Activated B cell treated with CpG ODN at 0.5 μM for 24 hours (primary cell): Measurements from ENCODE around the gene PHOSPHO2. TPM values are rescaled to one million over a fixed set of nuclear protein-coding genes. Genes with fewer than 3 reads are reported as not detected.
"Not testable (repeated sequence)": the region's sequence is repeated elsewhere in the genome, so short reads cannot be mapped to it uniquely, and the experiment has no call there.

Experiments
- ATAC-seq: fragments of 200-7000 bp; cut with Tn5 transposase; one replicate; pipeline ENCODE4 v1.10.0; 2021; ENCODE audit warnings: low read depth, mild to moderate bottlenecking, moderate library complexity
- CTCF ChIA-PET: fragments of 350-600 bp; sonication (Branson Sonifier 250); formaldehyde crosslinking; loops from one replicate; lab custom pipeline; 2021; ENCODE audit warnings: antibody characterized with exemption; lab: Charles Lee
- POLR2A ChIA-PET: fragments of 350-600 bp; sonication (Branson Sonifier 250); formaldehyde crosslinking; loops from one replicate; lab custom pipeline; 2021; ENCODE audit warnings: antibody characterized with exemption; lab: Charles Lee
- DNase-seq: peaks from one replicate; pipeline ENCODE4 v3.0.0; 2022
- H3K27ac Mint-ChIP-seq: one replicate; pipeline ENCODE4 v1.8.0; 2020; ENCODE audit warnings: mixed read lengths
- H3K27me3 Mint-ChIP-seq: one replicate; pipeline ENCODE4 v1.8.0; 2021; ENCODE audit warnings: mixed read lengths
- H3K36me3 Mint-ChIP-seq: one replicate; pipeline ENCODE4 v1.8.0; 2021; ENCODE audit warnings: low read depth, mixed read lengths
- H3K4me1 Mint-ChIP-seq: one replicate; pipeline ENCODE4 v1.8.0; 2021; ENCODE audit warnings: mixed read lengths
- H3K4me3 Mint-ChIP-seq: one replicate; pipeline ENCODE4 v1.8.0; 2020; ENCODE audit warnings: mild to moderate bottlenecking, mixed read lengths
- H3K9me3 Mint-ChIP-seq: one replicate; pipeline ENCODE4 v1.8.0; 2020; ENCODE audit warnings: mixed read lengths
- intact Hi-C: fragments of 100-400 bp; cut with micrococcal nuclease; formaldehyde crosslinking; loops from one replicate; pipeline ENCODE4 v1.15.1; 2024
- total RNA-seq: library from RNA; stranded (reverse); gene quantifications from 2 replicates; pipeline ENCODE4 v1.2.3, GENCODE V29; 2022
- TF ChIP-seq, protein P1 (sequence below): fragments of 200-600 bp; IDR thresholded peaks from one replicate; pipeline ENCODE4 v1.8.0; 2022; ENCODE audit warnings: antibody characterized with exemption, mild to moderate bottlenecking

PHOSPHO2 gene
- total RNA-seq, 1 donor from 2014 or later, result 6.3 TPM

DNA sequence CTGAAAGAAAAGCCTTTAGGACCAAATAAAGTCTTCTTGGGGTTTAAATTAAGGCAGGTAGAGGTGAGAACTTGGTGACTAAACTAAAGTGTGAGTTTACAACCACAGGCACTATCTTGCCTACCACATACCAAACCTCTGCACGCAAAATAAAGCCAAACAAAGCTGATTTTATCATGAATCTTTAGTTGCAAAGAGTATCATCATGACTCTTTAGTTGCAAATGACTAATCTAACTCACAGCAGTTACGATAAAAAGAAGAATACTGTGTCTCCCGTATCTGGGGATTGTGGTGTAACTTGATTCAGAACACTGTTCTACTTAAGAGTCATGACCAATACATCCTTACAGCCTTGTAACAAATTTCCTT is 11.2 kb upstream of the PHOSPHO2 start:
- ChIA-PET POLR2A (no interaction called here), CTCF (no interaction called here)
- TF ChIP-seq, protein P1, sequence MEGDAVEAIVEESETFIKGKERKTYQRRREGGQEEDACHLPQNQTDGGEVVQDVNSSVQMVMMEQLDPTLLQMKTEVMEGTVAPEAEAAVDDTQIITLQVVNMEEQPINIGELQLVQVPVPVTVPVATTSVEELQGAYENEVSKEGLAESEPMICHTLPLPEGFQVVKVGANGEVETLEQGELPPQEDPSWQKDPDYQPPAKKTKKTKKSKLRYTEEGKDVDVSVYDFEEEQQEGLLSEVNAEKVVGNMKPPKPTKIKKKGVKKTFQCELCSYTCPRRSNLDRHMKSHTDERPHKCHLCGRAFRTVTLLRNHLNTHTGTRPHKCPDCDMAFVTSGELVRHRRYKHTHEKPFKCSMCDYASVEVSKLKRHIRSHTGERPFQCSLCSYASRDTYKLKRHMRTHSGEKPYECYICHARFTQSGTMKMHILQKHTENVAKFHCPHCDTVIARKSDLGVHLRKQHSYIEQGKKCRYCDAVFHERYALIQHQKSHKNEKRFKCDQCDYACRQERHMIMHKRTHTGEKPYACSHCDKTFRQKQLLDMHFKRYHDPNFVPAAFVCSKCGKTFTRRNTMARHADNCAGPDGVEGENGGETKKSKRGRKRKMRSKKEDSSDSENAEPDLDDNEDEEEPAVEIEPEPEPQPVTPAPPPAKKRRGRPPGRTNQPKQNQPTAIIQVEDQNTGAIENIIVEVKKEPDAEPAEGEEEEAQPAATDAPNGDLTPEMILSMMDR, result no peak
- intact Hi-C loops, result no loop called here
- Mint-ChIP-seq H3K36me3 (no peaks in the 10 kb centered on the region), H3K4me1 (no peaks in the 10 kb centered on the region), H3K9me3 (no peaks in the 10 kb centered on the region), H3K4me3 (no peak overlapping the region), H3K27ac (no peak overlapping the region), H3K27me3 (peaks cover 2% of the 10 kb centered on the region)
- ATAC-seq (no peak), DNase-seq (no peak)

DNA sequence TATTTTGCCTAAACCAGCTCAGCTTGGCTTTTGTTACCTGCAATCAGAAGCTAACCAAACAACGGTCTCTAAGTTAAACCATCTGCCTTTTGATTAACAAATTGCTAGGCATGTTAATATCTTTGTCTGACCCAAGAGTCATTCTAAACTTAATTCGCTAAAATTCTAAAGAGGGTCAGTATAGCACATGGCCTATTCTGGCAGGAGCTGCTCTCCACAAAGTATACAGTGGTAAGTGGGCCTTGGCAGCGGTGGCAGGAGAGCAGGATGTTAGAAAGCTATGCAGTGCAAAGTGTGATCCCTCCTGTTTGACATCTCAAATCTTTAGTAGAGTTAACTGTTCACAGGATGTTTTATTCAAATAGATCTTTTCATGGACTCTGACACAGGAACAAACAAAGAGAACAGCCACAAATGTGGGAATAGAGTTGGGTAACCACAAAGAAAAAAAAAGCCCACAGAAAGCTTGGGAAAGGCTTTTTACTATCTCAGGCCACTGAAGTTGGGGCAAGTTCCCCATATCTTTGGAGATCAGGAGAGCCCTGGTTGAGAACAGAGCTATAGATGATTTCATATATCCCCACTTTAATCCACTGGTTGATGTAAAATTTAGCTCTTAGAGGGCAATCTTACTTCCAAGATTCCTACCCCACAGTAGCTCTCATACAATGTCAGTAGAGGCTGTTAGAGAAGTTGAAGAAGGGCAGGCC is 10.7 kb upstream of the PHOSPHO2 start:
- intact Hi-C loops, result no loop called here
- ChIA-PET POLR2A (no interaction called here), CTCF (no interaction called here)
- Mint-ChIP-seq H3K27ac (no peak overlapping the region), H3K4me1 (no peaks in the 10 kb centered on the region), H3K4me3 (no peak overlapping the region), H3K27me3 (peaks cover 2% of the 10 kb centered on the region), H3K36me3 (no peaks in the 10 kb centered on the region), H3K9me3 (peaks cover 3% of the 10 kb centered on the region)
- DNase-seq, result no peak
- no peak for ATAC-seq
- TF ChIP-seq, protein P1, result no peak

DNA sequence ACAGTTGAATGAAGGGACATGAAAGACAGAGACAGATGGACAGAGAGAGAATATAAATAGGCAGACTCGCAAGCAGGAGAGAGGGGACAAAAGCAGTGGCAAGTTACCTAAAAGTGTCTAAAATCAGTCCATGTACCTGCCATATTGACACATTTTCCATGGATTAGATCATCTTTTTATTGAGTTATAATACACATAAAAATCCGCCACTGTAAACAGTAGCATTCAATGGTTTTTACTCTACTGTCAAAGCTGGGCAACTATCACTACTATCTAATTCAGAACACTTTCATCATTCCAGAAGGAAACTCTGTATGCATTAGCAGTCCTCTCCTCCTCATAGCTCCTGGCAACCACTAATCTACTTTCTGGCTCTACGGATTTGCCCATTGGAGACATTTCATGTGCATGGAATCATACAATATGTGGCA is 10.1 kb upstream of the PHOSPHO2 start:
- DNase-seq (no peak), ATAC-seq (no peak)
- Mint-ChIP-seq H3K27ac (no peak overlapping the region), H3K27me3 (peaks cover 5% of the 10 kb centered on the region), H3K4me1 (no peaks in the 10 kb centered on the region), H3K36me3 (no peaks in the 10 kb centered on the region), H3K9me3 (peaks cover 6% of the 10 kb centered on the region), H3K4me3 (no peak overlapping the region)
- ChIA-PET CTCF (no interaction called here), POLR2A (no interaction called here)
- intact Hi-C loops, result no loop called here
- TF ChIP-seq, protein P1, result no peak

DNA sequence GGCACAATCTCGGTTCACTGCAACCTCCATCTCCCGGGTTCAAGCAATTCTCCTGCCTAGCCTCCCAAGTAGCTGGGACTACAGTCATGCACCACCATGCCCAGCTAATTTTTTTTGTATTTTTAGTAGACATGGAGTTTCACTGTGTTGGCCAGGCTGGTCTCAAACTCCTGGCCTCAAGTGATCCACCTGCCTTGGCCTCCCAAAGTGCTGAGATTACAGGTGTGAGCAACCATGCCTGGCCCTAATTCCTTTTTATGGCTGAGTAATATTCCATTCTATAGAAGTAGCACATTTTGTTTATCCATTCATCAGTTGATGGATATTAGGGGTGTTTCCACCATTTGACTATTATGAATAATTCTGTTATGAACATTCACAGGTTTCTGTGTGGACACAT is 9.6 kb upstream of the PHOSPHO2 start:
- intact Hi-C loops, DNase-seq, CTCF ChIA-PET: not testable (repeated sequence)

DNA sequence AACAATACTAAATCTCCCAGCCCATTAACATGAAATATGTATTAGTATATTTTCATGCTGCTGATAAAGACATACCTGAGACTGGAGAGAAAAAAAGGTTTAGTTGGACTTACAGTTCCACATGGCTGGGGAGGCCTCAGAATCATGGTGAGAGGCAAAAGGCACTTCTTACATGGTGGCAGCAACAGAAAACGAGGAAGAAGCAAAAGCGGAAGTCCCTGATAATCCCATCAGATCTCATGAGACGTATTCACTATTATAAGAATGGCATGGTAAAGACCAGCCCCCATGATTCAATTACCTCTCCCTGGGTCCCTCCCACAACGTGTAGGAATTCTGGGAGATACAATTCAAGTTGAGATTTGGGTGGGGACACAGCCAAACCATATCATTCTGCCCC is 7.4 kb upstream of the PHOSPHO2 start:
- ATAC-seq, CTCF ChIA-PET, H3K4me3 Mint-ChIP-seq, H3K4me1 Mint-ChIP-seq, H3K27me3 Mint-ChIP-seq, H3K36me3 Mint-ChIP-seq, POLR2A ChIA-PET, DNase-seq, H3K27ac Mint-ChIP-seq, intact Hi-C loops: not testable (repeated sequence)
- peaks cover 19% of the 10 kb centered on the region for H3K9me3 Mint-ChIP-seq

More for the DNA sequence above, 9.6 kb upstream of the PHOSPHO2 start:
- H3K9me3 Mint-ChIP-seq, H3K36me3 Mint-ChIP-seq, H3K27ac Mint-ChIP-seq, H3K4me1 Mint-ChIP-seq, ATAC-seq, H3K4me3 Mint-ChIP-seq, H3K27me3 Mint-ChIP-seq, POLR2A ChIA-PET: not testable (repeated sequence)

DNA sequence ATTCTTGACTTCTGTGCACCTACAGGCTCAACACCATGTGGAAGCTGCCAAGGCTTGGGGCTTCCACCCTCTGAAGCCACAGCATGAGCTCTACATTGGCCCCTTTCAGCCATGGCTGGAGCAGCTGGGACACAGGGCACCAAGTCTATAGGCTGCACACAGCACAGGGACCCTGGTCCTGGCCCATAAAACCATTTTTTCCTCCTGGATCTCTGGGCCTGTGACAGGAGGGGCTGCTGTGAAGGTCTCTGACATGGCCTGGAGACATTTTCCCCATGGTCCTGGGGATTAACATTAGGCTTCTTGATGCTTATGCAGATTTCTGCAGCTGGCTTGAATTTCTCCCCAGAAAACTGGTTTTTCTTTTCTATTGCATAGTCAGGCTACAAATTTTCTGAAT is 6.3 kb upstream of the PHOSPHO2 start:
- ATAC-seq, CTCF ChIA-PET, H3K27me3 Mint-ChIP-seq: not testable (repeated sequence)

More for the DNA sequence above, 6.3 kb upstream of the PHOSPHO2 start:
- H3K4me1 Mint-ChIP-seq, H3K27ac Mint-ChIP-seq, intact Hi-C loops, DNase-seq, H3K36me3 Mint-ChIP-seq, H3K4me3 Mint-ChIP-seq, POLR2A ChIA-PET: not testable (repeated sequence)
- H3K9me3 Mint-ChIP-seq, result peaks cover 19% of the 10 kb centered on the region
